ENCODE results near the gene STARD13.

DNA sequence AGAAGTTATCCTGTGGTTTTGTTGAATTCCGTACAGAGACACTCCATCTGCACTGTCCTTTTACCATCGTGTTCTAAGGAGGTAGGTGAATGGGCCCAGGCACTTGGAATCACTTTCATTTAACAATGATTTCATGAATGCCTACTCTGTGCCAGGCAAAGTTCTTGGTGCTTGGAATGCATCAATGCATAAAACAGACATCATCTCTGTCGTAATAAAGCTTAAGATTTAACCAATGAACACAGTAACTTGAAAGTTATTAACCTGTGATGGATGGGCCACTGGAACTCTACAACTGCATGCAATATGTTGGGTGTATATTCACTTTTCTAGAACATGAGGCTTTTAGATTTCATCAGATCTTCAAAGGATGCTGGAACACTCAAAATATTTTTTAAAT is 14.1 kb upstream of the STARD13 start:
- no peak for TF ChIP-seq SUZ12 (IDR thresholded peaks at IDR 0.05; ENCODE audit: extremely low read depth, insufficient read depth, insufficient read length)
- no peak for TF ChIP-seq ZNF274 (IDR thresholded peaks at IDR 0.05; ENCODE audit: low read depth, low read length)

Data from NT2/D1 (cell line).